Ramos (cell line): ENCODE results near the gene ZNF777.

Experiments
- in situ Hi-C: fragments of 300-500 bp; cut with MboI; formaldehyde crosslinking; loops from one replicate; pipeline ENCODE4 v1.14.3; 2022; ENCODE audit warnings: low sequenced_read_pairs; ENCODE audit not compliant: unreplicated experiment

Gene ZNF777

GRCh38 chr7:149477494-149478443, 16.9 kb upstream of the ZNF777 start:
- in situ Hi-C loops: no loop called here

DNA sequence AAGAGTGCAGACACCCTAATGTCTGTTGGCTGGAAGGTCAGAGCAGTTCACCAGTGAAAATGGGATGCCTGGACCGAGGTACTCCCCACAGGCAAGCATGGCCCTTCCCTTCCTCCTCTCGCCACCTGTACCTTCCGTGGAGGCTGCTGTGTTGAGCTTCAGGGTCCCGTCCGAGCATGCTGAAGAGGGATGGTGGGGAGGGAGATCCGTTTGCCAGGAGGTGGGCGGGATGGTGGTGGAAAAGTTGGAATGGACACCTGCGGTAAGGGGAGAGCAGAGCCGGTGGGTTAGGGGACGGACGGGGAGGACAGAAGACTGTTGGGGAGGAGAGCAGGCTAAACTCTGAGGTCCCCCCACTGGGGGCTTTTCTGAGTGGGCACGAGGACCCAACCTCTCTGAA, 15.9 kb upstream of the ZNF777 start:
- in situ Hi-C loops: no loop called here

DNA sequence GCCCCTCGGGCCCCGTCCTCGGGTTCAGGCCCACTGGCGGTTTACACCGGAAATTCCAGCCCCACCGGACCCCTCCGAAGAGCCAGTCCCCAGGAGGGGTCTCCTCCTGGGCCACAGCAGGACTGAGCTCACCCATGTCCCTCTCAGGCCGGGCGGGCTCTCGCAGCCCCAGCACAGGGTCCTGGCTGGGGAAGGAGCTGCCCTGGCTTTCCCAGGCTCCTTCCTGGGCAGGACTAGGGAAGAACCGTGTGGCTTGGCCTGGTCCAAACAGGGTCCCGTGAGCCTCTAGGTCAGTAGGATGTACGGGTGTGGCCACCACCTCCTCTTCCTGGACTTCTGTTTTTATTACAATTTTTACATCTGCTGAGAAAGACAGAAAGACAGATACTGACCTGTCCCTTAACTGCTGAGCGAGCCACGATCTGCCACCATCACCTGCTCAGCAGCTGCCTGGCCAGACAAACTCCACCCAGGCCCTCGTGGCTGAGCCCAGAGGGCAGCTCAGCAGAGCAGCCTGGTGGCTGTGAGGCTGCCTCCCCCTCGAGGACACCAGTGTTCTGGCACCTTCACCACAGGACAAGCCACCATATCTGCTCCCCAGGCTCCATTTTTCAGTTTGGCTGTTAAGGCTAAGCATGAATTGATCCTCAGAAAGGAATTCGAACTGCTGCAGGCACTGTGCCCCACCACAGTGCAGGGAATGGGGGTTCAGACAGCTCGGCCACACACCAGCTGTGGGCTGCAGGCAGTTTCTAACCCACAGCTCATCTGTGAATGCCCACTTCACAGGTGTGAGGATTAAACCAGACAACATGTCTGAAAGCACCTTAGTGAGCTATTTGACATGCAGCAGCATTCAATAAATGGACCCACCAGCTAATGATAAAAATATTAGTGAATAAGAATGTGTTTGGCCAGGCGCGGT, 14.5 kb upstream of the ZNF777 start:
- in situ Hi-C loops: no loop called here

DNA sequence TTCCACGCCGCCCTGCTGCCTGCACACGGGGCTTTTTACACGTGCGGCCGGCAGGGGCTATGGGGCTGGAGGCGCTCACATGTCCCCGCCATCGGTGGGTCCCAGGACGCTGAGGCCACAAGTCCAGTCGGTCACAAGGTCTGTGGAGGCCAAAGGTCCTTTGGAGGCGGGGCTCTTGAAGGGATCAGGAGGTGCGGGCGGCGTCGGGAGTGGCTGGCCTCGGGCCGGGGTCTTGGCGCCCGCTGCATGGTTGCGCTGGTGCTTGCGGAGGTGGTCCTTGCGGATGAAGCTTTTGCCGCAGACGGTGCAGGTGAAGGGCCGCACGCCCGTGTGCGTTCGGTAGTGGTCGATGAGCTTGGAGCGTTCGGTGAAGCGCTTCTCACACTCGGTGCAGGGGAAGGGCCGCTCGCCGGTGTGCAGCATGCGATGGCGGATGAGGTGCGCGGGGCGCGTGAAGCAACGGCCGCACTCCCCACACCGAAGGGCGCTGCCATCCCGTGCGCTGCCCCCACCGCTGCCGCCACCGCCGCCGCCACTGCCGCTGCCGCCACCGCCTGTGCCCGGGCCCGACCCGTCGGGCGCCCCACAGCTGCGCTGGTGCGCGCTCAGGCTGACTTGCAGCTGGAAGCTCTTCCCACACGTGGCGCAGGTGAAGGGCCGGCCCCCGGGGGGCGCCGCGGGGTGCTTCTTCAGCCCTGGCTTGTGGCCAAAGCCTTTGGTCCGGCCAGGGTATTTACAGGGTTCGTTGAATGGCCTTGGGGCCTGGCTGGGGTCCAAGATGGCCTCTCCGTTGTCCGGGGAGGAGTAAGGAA, 13.7 kb upstream of the ZNF777 start:
- in situ Hi-C loops: no loop called here

DNA sequence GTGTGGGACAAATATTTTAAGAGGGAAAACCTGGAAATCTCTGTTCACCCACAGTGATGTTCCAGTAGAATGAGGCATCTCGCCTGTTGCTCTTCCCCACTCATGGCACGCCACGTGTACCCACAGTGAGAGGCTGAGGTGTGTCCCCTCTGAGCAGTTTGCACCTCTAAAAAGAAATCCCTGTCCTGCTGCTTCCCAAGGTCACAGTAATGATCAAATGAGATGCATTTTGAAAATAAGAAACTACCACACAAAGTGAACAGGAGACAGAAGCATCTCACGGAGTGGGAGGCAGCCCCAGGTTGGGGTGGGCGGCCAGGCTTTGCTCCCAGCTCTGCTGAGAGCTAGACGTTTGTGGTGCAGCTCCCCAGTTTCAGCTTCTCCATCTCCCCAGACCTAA, 12.4 kb upstream of the ZNF777 start:
- in situ Hi-C loops: no loop called here

DNA sequence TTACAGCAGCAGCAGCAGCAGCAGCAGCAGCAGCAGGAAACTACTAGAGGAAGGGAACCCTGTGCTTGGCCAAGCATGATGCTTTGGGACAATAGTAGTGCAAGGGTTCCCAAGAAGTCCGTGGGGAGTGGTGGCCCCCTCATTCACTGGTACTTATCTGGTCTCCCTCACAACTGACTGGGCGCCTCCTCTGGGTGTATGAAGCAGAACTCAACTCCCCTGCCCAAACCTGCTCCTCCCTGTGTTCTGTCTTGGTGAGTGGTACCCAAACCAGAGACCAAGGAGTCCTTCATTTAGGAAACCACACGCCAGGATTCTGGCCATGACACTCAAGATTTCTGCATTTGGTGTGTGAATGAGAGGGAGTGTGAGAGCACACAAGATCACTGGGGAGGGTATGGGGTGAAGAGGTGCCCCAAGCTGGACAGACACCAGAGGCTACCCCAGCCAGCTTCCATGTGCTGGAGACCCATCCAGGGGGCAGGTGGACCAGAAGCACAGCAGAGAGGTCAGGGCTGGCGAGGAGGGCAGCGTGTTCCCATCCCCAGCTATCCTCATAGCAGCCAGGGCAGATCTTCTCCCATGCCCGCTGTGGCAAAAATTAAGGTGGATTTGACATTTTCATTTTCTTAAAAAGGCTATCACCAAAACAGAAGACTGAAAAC, 10.6 kb upstream of the ZNF777 start:
- in situ Hi-C loops: no loop called here

GRCh38 chr7:149469806-149470205, 8.9 kb upstream of the ZNF777 start:
- in situ Hi-C loops: no loop called here

GRCh38 chr7:149468208-149468607, 7.3 kb upstream of the ZNF777 start:
- in situ Hi-C loops: no loop called here

DNA sequence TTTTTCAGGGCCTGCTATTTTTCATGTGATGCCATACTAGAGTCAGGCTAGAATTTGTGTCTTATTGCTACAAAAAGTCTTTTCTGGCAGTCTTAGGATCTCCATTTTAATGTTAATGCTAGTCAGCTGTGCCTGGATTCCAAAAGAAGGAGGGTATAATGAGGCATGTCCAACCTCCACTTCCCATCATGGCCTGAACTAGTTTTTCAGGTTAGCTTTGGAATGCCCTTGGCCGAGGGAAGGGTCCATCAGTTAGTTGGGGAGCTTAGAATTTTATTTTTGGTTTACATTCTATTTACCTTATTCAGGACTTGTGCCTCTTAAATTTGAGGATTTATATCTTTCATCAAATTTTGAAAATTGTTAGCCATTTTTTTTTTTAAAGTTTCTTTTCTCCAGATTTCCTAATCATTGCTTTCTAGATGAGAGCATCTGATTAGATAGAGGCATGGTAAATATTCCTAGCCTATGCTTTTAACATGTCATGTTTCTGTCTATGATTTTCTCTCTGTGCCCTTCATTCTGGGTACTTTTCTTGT, 6.5 kb upstream of the ZNF777 start:
- in situ Hi-C loops: no loop called here

DNA sequence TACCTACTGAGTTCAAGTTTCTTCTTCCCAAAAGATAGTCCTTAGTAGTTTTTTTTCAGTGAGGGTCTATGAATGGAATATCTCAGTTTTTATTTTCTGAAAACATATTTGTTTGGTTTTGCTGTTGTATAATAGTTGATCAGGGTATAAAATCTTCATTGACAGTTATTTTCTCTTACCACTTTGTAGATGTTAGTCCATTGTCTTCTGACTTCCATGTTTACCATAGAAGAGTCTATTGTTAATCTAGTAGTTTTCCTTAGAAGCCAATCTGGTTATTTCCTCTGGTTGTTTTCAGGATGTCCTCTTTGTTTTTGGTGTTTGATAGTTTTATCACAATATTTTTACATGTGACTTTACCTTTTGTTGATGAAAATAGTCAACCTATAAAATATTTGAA, 5.5 kb upstream of the ZNF777 start:
- in situ Hi-C loops: no loop called here

GRCh38 chr7:149463500-149464161, 2.8 kb upstream of the ZNF777 start:
- in situ Hi-C loops: no loop called here

DNA sequence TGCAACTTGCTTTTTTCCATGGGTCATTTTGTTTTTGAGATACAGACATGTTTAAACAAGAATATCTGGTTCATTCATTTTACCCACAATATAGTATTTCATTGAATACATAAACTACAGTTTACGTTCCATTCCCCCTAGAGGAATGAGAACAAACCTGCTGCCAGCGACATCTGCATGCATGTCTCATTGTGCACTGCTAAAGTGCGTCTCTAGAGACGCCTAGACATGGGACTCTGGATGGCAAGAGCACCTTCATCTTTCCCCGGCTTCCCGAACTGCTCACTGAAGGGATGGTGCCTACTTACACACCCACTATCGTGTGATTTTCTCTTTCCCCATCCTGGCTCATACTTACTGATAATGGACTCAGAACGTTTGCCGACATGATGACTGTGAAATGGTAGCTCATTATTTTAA, 1.2 kb upstream of the ZNF777 start:
- in situ Hi-C loops: no loop called here

DNA sequence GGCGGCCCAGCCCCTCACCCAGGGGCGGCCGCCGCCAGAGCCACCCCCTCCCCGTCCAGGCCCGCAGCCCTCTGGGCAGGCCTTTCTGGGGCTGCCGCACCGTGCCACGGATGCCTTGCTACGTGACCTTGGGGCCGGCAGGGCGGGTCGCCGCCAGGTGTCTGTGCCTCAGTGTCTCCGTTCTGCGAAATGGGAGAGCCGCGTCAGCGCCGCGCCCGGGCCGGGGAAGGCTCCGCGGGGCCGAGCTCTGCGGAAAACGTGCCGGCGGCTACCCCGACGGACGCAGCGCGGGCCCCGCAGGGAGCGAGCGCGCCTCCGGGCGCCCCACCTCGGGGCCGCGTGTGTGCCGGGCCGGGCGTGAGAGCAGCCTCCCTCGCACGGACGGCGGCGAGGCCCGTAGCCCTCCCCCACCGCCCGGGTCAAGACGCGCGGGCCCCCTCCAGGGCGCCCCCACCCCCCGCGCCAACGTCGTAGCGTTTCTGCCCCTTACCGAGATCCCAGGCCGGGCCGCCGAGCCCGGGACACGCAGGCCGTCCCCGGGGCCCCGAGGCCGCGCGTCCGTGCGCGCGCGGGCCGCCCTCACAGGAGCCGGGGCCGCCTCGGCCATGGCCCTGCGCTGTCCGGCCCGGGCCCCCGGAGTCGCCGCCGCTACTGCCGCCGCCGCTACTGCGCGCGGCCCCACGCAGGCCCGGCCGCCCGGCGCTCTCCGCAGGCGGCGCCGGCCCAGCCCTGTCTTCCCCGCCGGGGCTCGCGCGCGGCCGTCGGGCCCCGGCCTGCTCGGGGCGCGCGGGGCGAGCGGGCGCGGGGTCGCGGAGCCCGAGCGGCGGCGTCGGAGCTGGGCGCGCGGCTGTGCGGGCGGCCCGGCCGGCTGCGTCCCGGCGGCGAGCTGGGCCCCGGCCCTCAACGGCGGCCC, 1.1 kb downstream of the ZNF777 start:
- in situ Hi-C loops: no loop called here

GRCh38 chr7:149459201-149459539, 1.7 kb downstream of the ZNF777 start:
- in situ Hi-C loops: no loop called here

DNA sequence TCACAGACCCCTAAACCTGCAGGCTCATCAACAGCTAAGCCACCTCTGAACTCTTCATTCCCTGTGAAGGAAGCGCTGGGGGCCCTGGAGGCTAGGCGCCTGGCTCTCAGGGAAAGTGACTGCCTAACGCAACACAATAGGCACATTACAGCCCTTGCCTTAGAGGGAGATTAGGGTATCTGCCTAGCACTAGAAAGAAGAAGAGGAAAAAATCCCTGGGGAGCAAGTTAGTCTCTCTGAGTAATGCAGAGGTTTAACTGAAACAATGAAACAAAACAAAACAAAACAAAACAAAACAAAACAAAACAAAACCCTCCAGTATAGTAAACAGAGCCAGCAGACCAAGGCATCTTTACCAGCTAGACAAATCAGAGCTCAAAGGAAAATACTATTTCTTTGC, 2.6 kb downstream of the ZNF777 start:
- in situ Hi-C loops: no loop called here

DNA sequence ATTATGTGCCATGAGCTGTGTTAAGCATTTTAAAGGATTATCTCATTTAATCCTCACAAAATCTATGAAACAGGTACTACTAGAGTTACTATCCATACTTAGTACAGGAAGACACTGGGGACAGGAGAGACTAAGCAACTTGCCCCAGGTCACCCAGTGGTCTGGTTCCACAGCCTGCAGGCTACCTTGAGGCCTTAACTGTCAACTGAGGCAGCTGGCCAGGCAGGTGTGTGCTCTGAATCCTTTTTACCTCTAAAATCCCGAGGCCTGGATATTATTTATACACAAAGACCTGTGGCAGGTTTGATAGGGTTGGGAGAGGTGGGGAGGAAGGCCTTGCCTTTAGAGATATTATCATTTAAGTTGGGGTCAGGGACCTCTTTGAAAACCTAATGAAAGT, 3.1 kb downstream of the ZNF777 start:
- in situ Hi-C loops: no loop called here

DNA sequence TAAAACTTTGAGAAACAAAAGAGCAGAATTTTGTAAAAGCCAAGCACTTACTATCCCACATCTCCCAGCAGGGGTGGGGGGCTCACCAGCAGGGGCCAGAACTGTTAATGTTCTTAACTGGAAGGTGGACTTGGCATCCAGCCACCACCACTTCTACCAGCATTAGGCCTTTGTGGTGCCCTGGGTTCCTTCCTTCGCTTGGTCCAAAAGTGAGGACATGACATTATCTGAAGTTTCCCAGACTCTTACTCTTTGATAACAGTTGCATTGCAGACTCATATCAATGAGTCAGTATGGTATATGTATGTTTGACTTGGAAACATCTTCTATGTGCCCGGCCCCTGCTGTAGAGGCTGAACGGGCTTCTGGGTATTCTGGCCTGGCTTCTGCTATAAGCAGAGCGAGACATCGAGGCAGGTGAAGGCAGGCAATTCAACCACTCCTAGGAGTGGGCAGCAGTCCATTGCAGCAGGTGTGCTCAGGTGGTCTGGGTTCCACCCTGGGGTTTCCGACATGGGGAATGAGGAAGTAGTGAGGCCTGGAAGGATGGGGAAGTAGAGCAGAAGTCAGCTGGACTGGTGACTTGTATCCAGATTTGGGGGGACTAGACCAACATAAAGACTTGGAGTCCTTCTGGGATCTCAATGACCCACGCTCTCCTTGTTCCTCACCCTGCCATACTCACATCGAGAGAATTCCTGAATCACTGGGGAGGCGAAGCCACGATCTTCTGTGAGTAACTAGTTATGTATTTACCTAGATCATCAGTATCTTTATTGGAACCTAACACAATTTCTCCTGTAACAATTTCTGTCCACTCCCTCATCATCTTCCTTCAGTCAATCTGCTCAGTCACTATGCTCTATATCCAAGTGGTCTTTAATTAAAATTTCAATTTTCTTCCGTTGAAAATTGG, 4.1 kb downstream of the ZNF777 start:
- in situ Hi-C loops: no loop called here
